Measurements from ENCODE around the gene IL1RN. TPM values are rescaled to one million over a fixed set of nuclear protein-coding genes. Genes with fewer than 3 reads are reported as not detected.

The IL1RN gene
- total RNA-seq, 1 donor from 2014 or later = not detected

GRCh38 chr2:113098041-113098440 is 29.4 kb upstream of the IL1RN start:
- TF ChIP-seq CTCF (IDR thresholded peaks at IDR 0.05) = no peak
- H3K36me3 Mint-ChIP-seq (ENCODE audit: low read depth) = peaks cover 3% of the 10 kb centered on the region
- H3K27ac Mint-ChIP-seq (ENCODE audit: unreplicated experiment) = no peak overlapping the region
- H3K9me3 Mint-ChIP-seq (ENCODE audit: low read depth) = peaks cover 22% of the 10 kb centered on the region
- no peak for DNase-seq (ENCODE audit: low spot score)
- H3K27me3 Mint-ChIP-seq (ENCODE audit: low read depth) = peaks cover 19% of the 10 kb centered on the region
- H3K4me1 Mint-ChIP-seq (ENCODE audit: low read depth) = no peaks in the 10 kb centered on the region
- H3K4me3 Mint-ChIP-seq (ENCODE audit: unreplicated experiment) = no peak overlapping the region

- Mint-ChIP-seq H3K9me3 (ENCODE audit: low read depth) (peaks cover 26% of the 10 kb centered on the region), H3K4me3 (ENCODE audit: unreplicated experiment) (no peak overlapping the region)
- TF ChIP-seq CTCF (IDR thresholded peaks at IDR 0.05) = no peak
Observed at GRCh38 chr2:113098532-113098931, 28.9 kb upstream of the IL1RN start.

GRCh38 chr2:113102133-113102532 is 25.3 kb upstream of the IL1RN start:
- H3K4me3 Mint-ChIP-seq (ENCODE audit: unreplicated experiment) = no peak overlapping the region
- peaks cover 32% of the 10 kb centered on the region for H3K27me3 Mint-ChIP-seq (ENCODE audit: low read depth)
- DNase-seq (ENCODE audit: low spot score) = no peak
- no peaks in the 10 kb centered on the region for H3K36me3 Mint-ChIP-seq (ENCODE audit: low read depth)
- H3K4me1 Mint-ChIP-seq (ENCODE audit: low read depth) = no peaks in the 10 kb centered on the region
- H3K27ac Mint-ChIP-seq (ENCODE audit: unreplicated experiment) = no peak overlapping the region
- TF ChIP-seq CTCF (IDR thresholded peaks at IDR 0.05) = no peak
- peaks cover 25% of the 10 kb centered on the region for H3K9me3 Mint-ChIP-seq (ENCODE audit: low read depth)

More at GRCh38 chr2:113098532-113098931, 28.9 kb upstream of the IL1RN start:
- Mint-ChIP-seq H3K27me3 (ENCODE audit: low read depth) (peaks cover 19% of the 10 kb centered on the region), H3K27ac (ENCODE audit: unreplicated experiment) (no peak overlapping the region), H3K4me1 (ENCODE audit: low read depth) (no peaks in the 10 kb centered on the region), H3K36me3 (ENCODE audit: low read depth) (peaks cover 3% of the 10 kb centered on the region)
- DNase-seq (ENCODE audit: low spot score) = no peak

GRCh38 chr2:113103277-113103676 is 24.1 kb upstream of the IL1RN start:
- H3K4me1 Mint-ChIP-seq (ENCODE audit: low read depth) = no peaks in the 10 kb centered on the region
- peaks cover 15% of the 10 kb centered on the region for H3K9me3 Mint-ChIP-seq (ENCODE audit: low read depth)
- no peak overlapping the region for H3K27ac Mint-ChIP-seq (ENCODE audit: unreplicated experiment)
- H3K27me3 Mint-ChIP-seq (ENCODE audit: low read depth) = peaks cover 35% of the 10 kb centered on the region
- no peak for TF ChIP-seq CTCF (IDR thresholded peaks at IDR 0.05)
- no peak for DNase-seq (ENCODE audit: low spot score)
- H3K4me3 Mint-ChIP-seq (ENCODE audit: unreplicated experiment) = no peak overlapping the region
- no peaks in the 10 kb centered on the region for H3K36me3 Mint-ChIP-seq (ENCODE audit: low read depth)

- TF ChIP-seq CTCF (IDR thresholded peaks at IDR 0.05) = no peak
- Mint-ChIP-seq H3K4me3 (ENCODE audit: unreplicated experiment) (no peak overlapping the region), H3K36me3 (ENCODE audit: low read depth) (no peaks in the 10 kb centered on the region), H3K27me3 (ENCODE audit: low read depth) (peaks cover 38% of the 10 kb centered on the region), H3K27ac (ENCODE audit: unreplicated experiment) (no peak overlapping the region), H3K9me3 (ENCODE audit: low read depth) (peaks cover 15% of the 10 kb centered on the region), H3K4me1 (ENCODE audit: low read depth) (no peaks in the 10 kb centered on the region)
- DNase-seq (ENCODE audit: low spot score) = no peak
Observed at GRCh38 chr2:113104054-113104611, 23.3 kb upstream of the IL1RN start.
